HepG2 (cell line): ENCODE measurements around the gene CCDC142. TPM values are rescaled to one million over a fixed set of nuclear protein-coding genes. Genes with fewer than 3 reads are reported as not detected.
A peak's percentile ranks its signal among the peaks of the same experiment; 100 is the strongest.

ENCODE experiments used
- CENPX ChIP-seq: sonication (generic); formaldehyde crosslinking; IDR thresholded peaks from 2 replicates; pipeline ENCODE4 v1.9.0; 2021; ENCODE audit warnings: mild to moderate bottlenecking, missing genetic modification reagents, moderate library complexity
- CSRNP2 ChIP-seq: sonication (generic); formaldehyde crosslinking; conservative IDR thresholded peaks from 2 replicates; pipeline ENCODE4 v1.8.0; 2022; ENCODE audit warnings: low read depth, missing genetic modification reagents
- HMGXB4 ChIP-seq, 2 experiments: sonication (generic) in 1 of 2; formaldehyde crosslinking in 1 of 2; IDR thresholded peaks; 2 replicates each; pipeline versions ENCODE4 v1.4.0 to v1.6.1; 2018 to 2020; ENCODE audit warnings: missing genetic modification reagents in 2 of 2, borderline replicate concordance in 1 of 2, low read depth in 1 of 2, mild to moderate bottlenecking in 1 of 2, missing biosample characterization in 1 of 2
- HNRNPH1 ChIP-seq: fragments of 200-400 bp; formaldehyde crosslinking; optimal IDR thresholded peaks from 2 replicates; pipeline ENCODE3; 2017; ENCODE audit warnings: mild to moderate bottlenecking, low read depth, low read length
- KDM4B ChIP-seq: sonication (generic); formaldehyde crosslinking; IDR thresholded peaks from 2 replicates; pipeline ENCODE4 v1.4.0; 2020; ENCODE audit warnings: missing genetic modification reagents
- NCOA1 ChIP-seq: sonication (generic); formaldehyde crosslinking; IDR thresholded peaks from 2 replicates; pipeline ENCODE4 v1.9.0; 2021; ENCODE audit warnings: missing genetic modification reagents
- NFKB2 ChIP-seq: sonication (generic); formaldehyde crosslinking; IDR thresholded peaks from 2 replicates; pipeline ENCODE4 v1.4.0; 2020; ENCODE audit warnings: missing genetic modification reagents, borderline replicate concordance
- POGZ ChIP-seq: sonication (generic); formaldehyde crosslinking; IDR thresholded peaks from 2 replicates; pipeline ENCODE4 v1.4.0; 2020; ENCODE audit warnings: mild to moderate bottlenecking, missing genetic modification reagents
- RARG ChIP-seq: sonication (generic); formaldehyde crosslinking; IDR thresholded peaks from 2 replicates; pipeline ENCODE4 v1.4.0; 2020; ENCODE audit warnings: low read depth, mild to moderate bottlenecking, missing genetic modification reagents
- RBM22 ChIP-seq: fragments of 200-400 bp; formaldehyde crosslinking; optimal IDR thresholded peaks from 2 replicates; pipeline ENCODE3; 2017; ENCODE audit warnings: mild to moderate bottlenecking, low read length, moderate library complexity
- TBP ChIP-seq: sonication (generic); formaldehyde crosslinking; IDR thresholded peaks from 2 replicates; pipeline ENCODE4 v1.5.0; 2020; ENCODE audit warnings: missing genetic modification reagents
- TBX3 ChIP-seq: fragments of 450-650 bp; IDR thresholded peaks from 2 replicates; pipeline ENCODE4 v1.6.1; 2017; ENCODE audit warnings: antibody characterized with exemption, mild to moderate bottlenecking, inconsistent platforms, borderline replicate concordance
- ZNF235 ChIP-seq: sonication (generic); formaldehyde crosslinking; IDR thresholded peaks from 2 replicates; pipeline ENCODE4 v1.8.1; 2023; ENCODE audit warnings: mild to moderate bottlenecking, missing genetic modification reagents, borderline replicate concordance
- ZNF605 ChIP-seq: sonication (generic); formaldehyde crosslinking; IDR thresholded peaks from 2 replicates; pipeline ENCODE4 v1.8.0; 2022; ENCODE audit warnings: mild to moderate bottlenecking, missing genetic modification reagents
- ZSCAN9 ChIP-seq: IDR thresholded peaks from 2 replicates; pipeline ENCODE4 v1.6.1; 2016; ENCODE audit warnings: borderline replicate concordance
- polyA plus RNA-seq, 8 experiments: library from polyadenylated mRNA; depleted of rRNA in 3 of 8; stranded (reverse) in 7 of 8; unstranded in 1 of 8; fragments of >200 nt; fragmentation: Illumina TruSeq in 4 of 8; extraction: Trizol in 4 of 8; gene quantifications; 2 replicates each; pipeline versions ENCODE4 v1.2.1 to v1.2.3, GENCODE V29; 2011 to 2016; ENCODE audit warnings: low read depth in 4 of 8, missing spikeins in 1 of 8, mixed read lengths in 1 of 8; ENCODE audit not compliant: insufficient read depth in 1 of 8
- total RNA-seq, 5 experiments: library from RNA; depleted of rRNA; stranded (reverse); fragments of >200 nt; fragmentation: Illumina TruSeq; extraction: Trizol; gene quantifications; 2 replicates each; pipeline ENCODE4 v1.2.3, GENCODE V29; 2016; ENCODE audit warnings: low read depth in 1 of 5
- TF ChIP-seq, protein P1 (sequence below): sonication (generic); formaldehyde crosslinking; IDR thresholded peaks from 2 replicates; pipeline ENCODE4 v1.4.0; 2020; ENCODE audit warnings: mild to moderate bottlenecking, missing genetic modification reagents

CCDC142 gene
- total and polyA plus RNA-seq, 2 of the 13 experiments (the other 11 are each of a cell fraction or from before 2014, with no cell fraction given) = 14.7 to 30.4 TPM

DNA sequence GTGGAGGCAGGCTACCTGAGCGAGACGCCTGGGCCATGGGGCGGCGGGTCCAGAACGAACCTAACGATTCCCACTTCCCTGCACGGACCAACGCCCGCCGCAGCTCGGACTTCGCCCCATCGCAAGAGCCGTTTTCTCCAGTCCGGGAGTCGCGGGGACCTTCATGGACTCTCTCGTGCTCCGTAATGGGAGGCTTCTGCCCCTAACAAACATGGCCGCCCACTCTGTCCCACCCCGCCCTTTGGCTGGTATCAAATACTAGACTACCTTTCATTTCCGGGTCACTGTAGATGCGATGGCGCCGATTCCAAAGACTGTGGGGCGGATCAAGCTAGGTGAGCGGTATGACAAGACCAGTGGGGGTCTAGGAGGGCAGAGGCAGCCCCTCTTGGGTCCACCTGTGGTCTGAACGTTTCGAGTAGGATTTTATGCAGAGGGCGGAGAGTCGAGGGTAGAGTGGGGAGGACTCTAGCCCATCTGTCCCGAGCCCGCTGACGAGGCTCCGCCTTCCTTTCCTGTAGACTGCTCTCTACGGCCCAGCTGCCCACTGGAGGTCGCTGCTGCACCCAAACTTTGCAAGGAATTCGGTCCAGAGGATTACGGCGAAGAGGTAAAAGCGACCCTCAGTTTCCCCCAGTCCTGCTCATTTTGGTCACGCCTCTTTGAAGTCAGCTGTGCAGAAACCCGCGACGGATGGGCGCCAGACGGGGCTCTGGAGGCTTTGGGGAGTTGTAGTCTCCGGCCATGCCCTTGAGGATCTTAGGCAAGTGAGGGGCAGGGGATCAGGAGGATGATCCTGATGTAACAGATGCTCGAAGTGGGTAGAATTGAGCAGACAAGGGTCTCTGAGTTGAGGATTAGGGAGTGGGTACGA is at the start of gene CCDC142, which contains the start of gene TTC31 (continued):
- TF ChIP-seq, protein P1, sequence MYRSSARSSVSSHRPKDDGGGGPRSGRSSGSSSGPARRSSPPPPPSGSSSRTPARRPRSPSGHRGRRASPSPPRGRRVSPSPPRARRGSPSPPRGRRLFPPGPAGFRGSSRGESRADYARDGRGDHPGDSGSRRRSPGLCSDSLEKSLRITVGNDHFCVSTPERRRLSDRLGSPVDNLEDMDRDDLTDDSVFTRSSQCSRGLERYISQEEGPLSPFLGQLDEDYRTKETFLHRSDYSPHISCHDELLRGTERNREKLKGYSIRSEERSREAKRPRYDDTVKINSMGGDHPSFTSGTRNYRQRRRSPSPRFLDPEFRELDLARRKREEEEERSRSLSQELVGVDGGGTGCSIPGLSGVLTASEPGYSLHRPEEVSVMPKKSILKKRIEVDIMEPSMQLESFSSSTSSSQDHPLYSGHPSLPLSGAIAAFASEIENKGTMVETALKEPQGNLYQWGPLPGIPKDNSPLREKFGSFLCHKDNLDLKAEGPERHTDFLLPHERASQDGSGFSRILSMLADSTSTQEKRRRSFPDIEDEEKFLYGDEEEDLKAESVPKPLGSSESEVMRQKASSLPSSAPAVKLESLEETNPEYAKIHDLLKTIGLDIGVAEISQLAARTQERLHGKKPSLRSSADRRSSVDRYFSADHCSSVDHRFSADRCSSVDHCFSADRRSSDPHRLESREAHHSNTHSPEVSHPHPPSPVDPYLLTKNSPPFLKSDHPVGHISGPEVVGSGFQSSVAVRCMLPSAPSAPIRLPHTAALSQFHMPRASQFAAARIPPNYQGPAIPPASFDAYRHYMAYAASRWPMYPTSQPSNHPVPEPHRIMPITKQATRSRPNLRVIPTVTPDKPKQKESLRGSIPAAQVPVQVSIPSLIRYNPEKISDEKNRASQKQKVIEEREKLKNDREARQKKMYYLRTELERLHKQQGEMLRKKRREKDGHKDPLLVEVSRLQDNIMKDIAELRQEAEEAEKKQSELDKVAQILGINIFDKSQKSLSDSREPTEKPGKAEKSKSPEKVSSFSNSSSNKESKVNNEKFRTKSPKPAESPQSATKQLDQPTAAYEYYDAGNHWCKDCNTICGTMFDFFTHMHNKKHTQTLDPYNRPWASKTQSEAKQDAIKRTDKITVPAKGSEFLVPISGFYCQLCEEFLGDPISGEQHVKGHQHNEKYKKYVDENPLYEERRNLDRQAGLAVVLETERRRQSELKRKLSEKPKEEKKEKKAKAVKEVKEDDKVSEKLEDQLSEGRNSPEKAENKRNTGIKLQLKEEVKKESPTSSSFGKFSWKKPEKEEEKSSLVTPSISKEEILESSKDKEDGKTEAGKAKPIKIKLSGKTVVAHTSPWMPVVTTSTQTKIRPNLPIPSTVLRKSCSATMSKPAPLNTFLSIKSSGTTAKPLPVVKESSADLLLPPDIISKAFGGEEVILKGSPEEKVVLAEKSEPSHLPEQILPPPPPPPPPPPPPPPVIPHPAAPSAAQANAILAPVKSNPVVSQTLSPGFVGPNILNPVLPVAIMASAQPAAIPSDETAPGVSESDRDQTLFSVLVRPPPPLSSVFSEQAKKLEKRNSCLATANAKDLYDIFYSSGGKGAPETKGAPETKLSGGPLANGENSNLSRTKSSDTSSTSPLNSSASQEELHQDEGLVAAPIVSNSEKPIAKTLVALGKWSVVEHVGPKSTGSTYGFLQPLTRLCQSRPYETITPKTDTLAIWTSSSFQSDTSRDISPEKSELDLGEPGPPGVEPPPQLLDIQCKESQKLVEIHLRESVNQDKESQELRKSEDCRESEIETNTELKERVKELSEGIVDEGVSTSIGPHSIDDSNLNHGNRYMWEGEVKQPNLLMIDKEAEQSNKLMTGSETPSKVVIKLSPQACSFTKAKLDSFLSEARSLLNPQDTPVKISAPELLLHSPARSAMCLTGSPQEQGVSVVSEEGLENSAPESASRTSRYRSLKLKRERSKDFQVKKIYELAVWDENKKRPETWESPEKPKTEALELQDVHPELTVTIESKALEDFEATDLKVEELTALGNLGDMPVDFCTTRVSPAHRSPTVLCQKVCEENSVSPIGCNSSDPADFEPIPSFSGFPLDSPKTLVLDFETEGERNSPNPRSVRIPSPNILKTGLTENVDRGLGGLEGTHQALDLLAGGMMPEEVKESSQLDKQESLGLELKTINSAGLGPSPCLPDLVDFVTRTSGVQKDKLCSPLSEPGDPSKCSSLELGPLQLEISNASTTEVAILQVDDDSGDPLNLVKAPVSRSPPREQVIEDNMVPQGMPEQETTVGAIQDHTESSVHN (CRISPR knock-in tag) = no peak; the same call in 1 of the 2 replicates
- TF ChIP-seq RBM22 = no peak
- TF ChIP-seq TBP (CRISPR knock-in tag) = no peak
- TF ChIP-seq KDM4B (CRISPR knock-in tag) = peak; percentile 17; the same call in 1 of the 2 replicates
- no peak for TF ChIP-seq CENPX (CRISPR knock-in tag)
- no peak for TF ChIP-seq ZNF235
- peak; percentile 92; the same call in 1 of the 2 replicates for TF ChIP-seq NFKB2 (CRISPR knock-in tag)
- no peak; the same call in 1 of the 2 replicates for TF ChIP-seq ZSCAN9 (CRISPR knock-in tag)
- TF ChIP-seq ZNF605 (CRISPR knock-in tag) = peak; percentile 98
- no peak for TF ChIP-seq TBX3
- TF ChIP-seq CSRNP2 = no peak
- peak; percentile 95 for TF ChIP-seq HMGXB4 (CRISPR knock-in tag; IDR thresholded peaks at IDR 0.05; ENCODE audit: borderline replicate concordance in 1 of 2, low read depth in 1 of 2)
- no peak; the same call in 1 of the 2 replicates for TF ChIP-seq POGZ (CRISPR knock-in tag)
- TF ChIP-seq HNRNPH1 = peak; percentile 18
- TF ChIP-seq RARG (CRISPR knock-in tag) = no peak; the same call in 1 of the 2 replicates
- TF ChIP-seq NCOA1 (CRISPR knock-in tag) = peak; percentile 98
